ENCODE measurements around the gene VPS11. TPM values are rescaled to one million over a fixed set of nuclear protein-coding genes. Genes with fewer than 3 reads are reported as not detected.
A peak's percentile ranks its signal among the peaks of the same experiment; 100 is the strongest.
"Not testable (repeated sequence)": the region's sequence is repeated elsewhere in the genome, so short reads cannot be mapped to it uniquely, and the experiment has no call there.

VPS11 gene
- polyA plus RNA-seq, 3 donors = 28.6 to 56.6 (median 43.3) TPM

GRCh38 chr11:119101759-119102423, 34.3 kb downstream of the VPS11 start, which contains the start of gene DPAGT1:
Gene DPAGT1, minus strand, starts transcription at chr11:119101853. Its CDS starts 198 bp downstream, at chr11:119101655.
- no peaks in the 10 kb centered on the region for H3K27me3 ChIP-seq (ENCODE audit: control insufficient read depth in 2 of 2, insufficient read depth in 2 of 2, low read length in 2 of 2)
- peaks cover 52% of the 10 kb centered on the region for H3K4me1 Mint-ChIP-seq
- no peak for TF ChIP-seq CTCF (IDR thresholded peaks at IDR 0.05)
- H3K9me3 ChIP-seq (replicated peaks in 1 of 2; ENCODE audit: control insufficient read depth in 1 of 2, insufficient read depth in 1 of 2, low read length in 2 of 2) = no peaks in the 10 kb centered on the region
- intact Hi-C loops (cut with micrococcal nuclease) = loop anchor here (2.0 to 5.0 kb wide), 3 partner anchors 17 to 85 kb away; partner anchors contain the start of genes VPS11 (in 2 of the 2), HMBS (in 1 of the 2), RPS25 (in 1 of the 2) and TRAPPC4 (in 1 of the 2)
- peaks cover 10% of the 10 kb centered on the region for H4K20me1 ChIP-seq (ENCODE audit: insufficient read depth, low read length)
- peak within 1 kb of the TSS; percentile 80 to 91 (median 87) for H3K4me3 ChIP-seq (replicated peaks in 1 of 3; ENCODE audit: low read depth in 2 of 3, low read length in 3 of 3)
- peak within 1 kb of the TSS; percentile 76 to 91 for H3K27ac ChIP-seq (ENCODE audit: low read depth in 1 of 2, low read length in 2 of 2)
- peak within 1 kb of the TSS; percentile 96 to 99 (median 99) for H3K27ac Mint-ChIP-seq
- H3K36me3 ChIP-seq (replicated peaks in 1 of 2; ENCODE audit: control insufficient read depth in 1 of 2, insufficient read depth in 2 of 2, low read length in 2 of 2) = peaks cover 13 to 22% of the 10 kb centered on the region in 2 donors
- H3K27me3 Mint-ChIP-seq (ENCODE audit: low read depth in 3 of 3) = no peaks in the 10 kb centered on the region
- peak within 1 kb of the TSS; percentile 94 for H2AFZ ChIP-seq (ENCODE audit: insufficient read depth, low read depth, low read length, poor library complexity, severe bottlenecking)
- 0% methylated on average over 15 of the region's 32 CpGs for WGBS (ENCODE audit: insufficient coverage)
- peaks cover 45% of the 10 kb centered on the region for H3K79me2 ChIP-seq (ENCODE audit: insufficient read depth, low read length)
- peak within 1 kb of the TSS; percentile 95 for H3K4me2 ChIP-seq (replicated peaks; ENCODE audit: extremely low read depth, low read length, poor library complexity, severe bottlenecking)
- peak; percentile 82 to 86 (median 85) for DNase-seq
- H3K9ac ChIP-seq (ENCODE audit: insufficient read depth, low read length, poor library complexity, severe bottlenecking) = peak within 1 kb of the TSS; percentile 81
- H3K36me3 Mint-ChIP-seq = peaks cover 20 to 24% of the 10 kb centered on the region in 2 donors
- peak within 1 kb of the TSS; percentile 90 to 98 for H3K4me3 Mint-ChIP-seq
- peaks cover 44 to 56% of the 10 kb centered on the region in 2 donors for H3K4me1 ChIP-seq (ENCODE audit: control insufficient read depth in 1 of 2, insufficient read depth in 2 of 2, low read length in 2 of 2)
- peaks cover 0 to 2% (median 0%) of the 10 kb centered on the region in 7 donors for H3K9me3 Mint-ChIP-seq

GRCh38 chr11:119103161-119103664, 35.6 kb downstream of the VPS11 start:
- not testable (repeated sequence) for H2AFZ ChIP-seq (ENCODE audit: insufficient read depth, low read depth, low read length, poor library complexity, severe bottlenecking); H3K9me3 Mint-ChIP-seq; H3K27me3 ChIP-seq (ENCODE audit: control insufficient read depth in 2 of 2, insufficient read depth in 2 of 2, low read length in 2 of 2); H3K4me2 ChIP-seq (replicated peaks; ENCODE audit: extremely low read depth, low read length, poor library complexity, severe bottlenecking); H3K36me3 ChIP-seq (replicated peaks in 1 of 2; ENCODE audit: control insufficient read depth in 1 of 2, insufficient read depth in 2 of 2, low read length in 2 of 2); DNase-seq; H3K9me3 ChIP-seq (replicated peaks in 1 of 2; ENCODE audit: control insufficient read depth in 1 of 2, insufficient read depth in 1 of 2, low read length in 2 of 2); H3K9ac ChIP-seq (ENCODE audit: insufficient read depth, low read length, poor library complexity, severe bottlenecking); H3K27me3 Mint-ChIP-seq (ENCODE audit: low read depth in 3 of 3)
- Histone ChIP-seq H4K20me1 (ENCODE audit: insufficient read depth, low read length) (peaks cover 19% of the 10 kb centered on the region), H3K79me2 (ENCODE audit: insufficient read depth, low read length) (peaks cover 51% of the 10 kb centered on the region), H3K4me1 (ENCODE audit: control insufficient read depth in 1 of 2, insufficient read depth in 2 of 2, low read length in 2 of 2) (peaks cover 45 to 64% of the 10 kb centered on the region in 2 donors), H3K27ac (ENCODE audit: low read depth in 1 of 2, low read length in 2 of 2) (peak overlapping the region in 1 of 2 donors; percentile 76), H3K4me3 (replicated peaks in 1 of 3; ENCODE audit: low read depth in 2 of 3, low read length in 3 of 3) (peak overlapping the region in 1 of 3 experiments; percentile 91)
- H3K4me3 Mint-ChIP-seq = peak overlapping the region in 1 of 2 donors; percentile 90
- intact Hi-C loops (cut with micrococcal nuclease) = loop anchor here (5.0 kb wide), 2 partner anchors 36 to 86 kb away; partner anchors contain the start of genes VPS11 (in 2 of the 2), RPS25 (in 1 of the 2) and TRAPPC4 (in 1 of the 2)
- WGBS (ENCODE audit: insufficient coverage) = 95% methylated on average over 10 of the region's 18 CpGs
- peaks cover 8 to 10% of the 10 kb centered on the region in 2 donors for H3K36me3 Mint-ChIP-seq
- H3K4me1 Mint-ChIP-seq = peaks cover 56% of the 10 kb centered on the region
- H3K27ac Mint-ChIP-seq = peak overlapping the region in 5 of 7 donors; percentile 45 to 99 (median 96)

All from CD14-positive monocyte (primary cell).